ENCODE data around the gene PTPRM.

The PTPRM gene

GRCh38 chr18:7566567-7567473 is at the start of gene PTPRM:
Gene PTPRM (plus strand): TSS chr18:7567316. CDS start chr18:7567819, 503 bp downstream.
- no peak for DNase-seq (ENCODE audit: low read depth)
- H3K4me3 ChIP-seq (ENCODE audit: low read length) = peak within 1 kb of the TSS; percentile 77
- peak; percentile 33 for TF ChIP-seq CTCF (conservative IDR thresholded peaks at IDR 0.05; ENCODE audit: low read depth, low read length)

- no peak overlapping the region for H3K4me3 ChIP-seq (ENCODE audit: low read length)
- DNase-seq (ENCODE audit: low read depth) = no peak
- TF ChIP-seq CTCF (conservative IDR thresholded peaks at IDR 0.05; ENCODE audit: low read depth, low read length) = no peak
Observed at GRCh38 chr18:7517852-7518251, 49.3 kb upstream of the PTPRM start.

GRCh38 chr18:7520200-7520785 is 46.8 kb upstream of the PTPRM start:
- no peak for TF ChIP-seq CTCF (conservative IDR thresholded peaks at IDR 0.05; ENCODE audit: low read depth, low read length)
- no peak for DNase-seq (ENCODE audit: low read depth)
- no peak overlapping the region for H3K4me3 ChIP-seq (ENCODE audit: low read length)

- DNase-seq (ENCODE audit: low read depth) = no peak
- no peak overlapping the region for H3K4me3 ChIP-seq (ENCODE audit: low read length)
- no peak for TF ChIP-seq CTCF (conservative IDR thresholded peaks at IDR 0.05; ENCODE audit: low read depth, low read length)
Observed at GRCh38 chr18:7521226-7521856, 45.8 kb upstream of the PTPRM start.

- DNase-seq (ENCODE audit: low read depth) = no peak
- no peak for TF ChIP-seq CTCF (conservative IDR thresholded peaks at IDR 0.05; ENCODE audit: low read depth, low read length)
- H3K4me3 ChIP-seq (ENCODE audit: low read length) = no peak overlapping the region
Observed at GRCh38 chr18:7523772-7524171, 43.3 kb upstream of the PTPRM start.

- no peak for DNase-seq (ENCODE audit: low read depth)
- no peak for TF ChIP-seq CTCF (conservative IDR thresholded peaks at IDR 0.05; ENCODE audit: low read depth, low read length)
- no peak overlapping the region for H3K4me3 ChIP-seq (ENCODE audit: low read length)
Observed at GRCh38 chr18:7524786-7525185, 42.3 kb upstream of the PTPRM start.
